Measurements from ENCODE around the gene MCF2L.

GRCh38 chr13:112983042-112983305, 14.0 kb downstream of the MCF2L start:
- TF ChIP-seq BHLHE40 (IDR thresholded peaks at IDR 0.05; ENCODE audit: borderline replicate concordance in 1 of 2, low read depth in 2 of 2, low read length in 1 of 2) (no peak), TAF1 (IDR thresholded peaks at IDR 0.05; ENCODE audit: borderline replicate concordance, low read depth, low read length) (no peak), EP300 (IDR thresholded peaks at IDR 0.05; ENCODE audit: borderline replicate concordance in 1 of 2, control insufficient read depth in 1 of 2, low read depth in 2 of 2, low read length in 2 of 2) (no peak), PAX8 (IDR thresholded peaks at IDR 0.05) (no peak)
- TF ChIP-seq, protein P1, sequence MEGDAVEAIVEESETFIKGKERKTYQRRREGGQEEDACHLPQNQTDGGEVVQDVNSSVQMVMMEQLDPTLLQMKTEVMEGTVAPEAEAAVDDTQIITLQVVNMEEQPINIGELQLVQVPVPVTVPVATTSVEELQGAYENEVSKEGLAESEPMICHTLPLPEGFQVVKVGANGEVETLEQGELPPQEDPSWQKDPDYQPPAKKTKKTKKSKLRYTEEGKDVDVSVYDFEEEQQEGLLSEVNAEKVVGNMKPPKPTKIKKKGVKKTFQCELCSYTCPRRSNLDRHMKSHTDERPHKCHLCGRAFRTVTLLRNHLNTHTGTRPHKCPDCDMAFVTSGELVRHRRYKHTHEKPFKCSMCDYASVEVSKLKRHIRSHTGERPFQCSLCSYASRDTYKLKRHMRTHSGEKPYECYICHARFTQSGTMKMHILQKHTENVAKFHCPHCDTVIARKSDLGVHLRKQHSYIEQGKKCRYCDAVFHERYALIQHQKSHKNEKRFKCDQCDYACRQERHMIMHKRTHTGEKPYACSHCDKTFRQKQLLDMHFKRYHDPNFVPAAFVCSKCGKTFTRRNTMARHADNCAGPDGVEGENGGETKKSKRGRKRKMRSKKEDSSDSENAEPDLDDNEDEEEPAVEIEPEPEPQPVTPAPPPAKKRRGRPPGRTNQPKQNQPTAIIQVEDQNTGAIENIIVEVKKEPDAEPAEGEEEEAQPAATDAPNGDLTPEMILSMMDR (IDR thresholded peaks at IDR 0.05 in 2 of 3, conservative IDR thresholded peaks at IDR 0.05 in 1 of 3; ENCODE audit: control insufficient read depth in 2 of 3, extremely low read depth in 1 of 3, insufficient read depth in 1 of 3, low read depth in 3 of 3, low read length in 3 of 3), result no peak
